ENCODE data around the gene OTOP2.

DNA sequence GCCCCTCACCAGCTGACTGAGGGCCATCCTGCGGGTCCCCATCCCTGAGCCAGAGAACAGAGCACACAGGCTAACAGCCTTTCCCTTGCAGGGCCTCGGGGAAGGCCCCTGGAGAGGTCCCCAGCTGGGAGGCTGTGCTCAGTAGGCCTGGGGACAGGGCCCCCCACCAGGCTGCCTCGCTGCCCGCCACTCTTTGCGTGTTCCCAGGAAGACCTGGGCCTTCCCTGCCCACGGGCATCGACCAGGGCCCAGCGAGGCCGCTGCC, 47.7 kb downstream of the OTOP2 start:
- TF ChIP-seq CTCF (IDR thresholded peaks at IDR 0.05; ENCODE audit: insufficient read depth, low read depth, low read length) (no peak), EZH2 (IDR thresholded peaks at IDR 0.05; ENCODE audit: insufficient read depth, low read length) (no peak)
